Pons (tissue), 1 donor: ENCODE results near the gene UBLCP1.
"Not testable (repeated sequence)": the region's sequence is repeated elsewhere in the genome, so short reads cannot be mapped to it uniquely, and the experiment has no call there.

Experiments used
- DNase-seq: peaks from one replicate; pipeline ENCODE4 v3.0.0-alpha.2; 2016; ENCODE audit warnings: low spot score

Gene UBLCP1

DNA sequence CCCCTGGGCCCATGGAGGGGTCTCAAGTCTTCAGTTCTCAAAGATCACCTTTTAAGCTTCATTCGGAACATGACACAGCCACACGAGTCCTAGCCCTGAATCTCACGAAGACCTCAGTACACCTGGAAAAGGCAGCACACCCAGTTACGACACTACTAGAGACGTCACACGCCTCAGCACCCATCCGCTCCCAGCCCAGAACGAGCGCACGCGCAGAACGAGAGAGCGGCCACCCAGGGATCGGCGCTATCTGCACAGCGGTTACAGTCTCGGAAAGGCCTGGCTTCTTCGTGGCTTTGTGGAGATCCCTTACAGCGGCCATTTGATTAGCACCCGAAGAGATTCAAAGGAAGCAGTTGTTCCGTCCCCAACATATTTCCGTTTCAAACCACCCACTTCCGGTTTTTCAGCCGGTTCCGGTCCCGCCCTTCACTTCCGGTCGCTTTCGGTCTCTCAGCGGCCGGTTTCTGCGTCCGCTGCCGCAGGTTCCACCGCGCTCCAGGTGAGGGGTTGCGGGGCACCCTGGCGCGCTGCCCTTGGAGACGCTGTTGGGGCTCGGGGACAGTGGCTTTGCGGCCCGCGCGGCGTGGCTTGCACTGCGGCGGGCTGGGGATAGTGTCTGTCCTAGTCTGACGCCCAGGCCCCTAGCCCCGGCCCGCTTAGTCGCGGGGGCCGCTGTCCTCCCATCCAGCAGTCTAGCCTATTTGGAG lies at the start of gene UBLCP1:
TSS of gene UBLCP1 (plus strand) at position 432 of the 710 bp plus-strand sequence. CDS start 5,626 bp downstream, outside the sequence.
- peak; percentile 79 for DNase-seq

- no peak for DNase-seq
Observed at GRCh38 chr5:159214486-159215271, 48.4 kb upstream of the UBLCP1 start.

- no peak for DNase-seq
Observed at GRCh38 chr5:159215886-159216285, 47.2 kb upstream of the UBLCP1 start.

- DNase-seq: no peak
Observed at GRCh38 chr5:159216454-159216853, 46.6 kb upstream of the UBLCP1 start.

GRCh38 chr5:159217236-159217635 lies 45.9 kb upstream of the UBLCP1 start:
- DNase-seq: no peak

DNA sequence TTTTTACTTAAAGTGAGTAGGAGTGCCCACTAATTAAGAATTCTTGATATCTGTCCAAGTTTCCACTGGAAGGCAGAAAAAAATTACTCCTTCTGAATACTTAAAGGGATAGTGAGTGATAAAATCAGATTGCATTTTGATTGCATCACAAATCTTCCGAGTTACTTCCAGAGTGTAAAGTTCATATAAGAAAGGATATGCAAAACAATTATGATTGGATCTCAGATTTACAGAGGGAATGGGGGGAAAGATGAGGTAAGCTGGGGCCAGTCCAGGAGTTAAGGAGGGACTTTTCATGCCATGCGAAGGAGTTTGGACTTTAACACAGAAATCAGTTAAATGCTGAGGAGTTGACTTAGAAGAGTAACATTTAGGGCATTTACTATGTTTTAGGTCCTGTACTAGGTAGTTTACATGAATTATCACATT lies 44.5 kb upstream of the UBLCP1 start:
- no peak for DNase-seq

GRCh38 chr5:159220206-159220605 lies 42.9 kb upstream of the UBLCP1 start:
- DNase-seq: no peak

DNA sequence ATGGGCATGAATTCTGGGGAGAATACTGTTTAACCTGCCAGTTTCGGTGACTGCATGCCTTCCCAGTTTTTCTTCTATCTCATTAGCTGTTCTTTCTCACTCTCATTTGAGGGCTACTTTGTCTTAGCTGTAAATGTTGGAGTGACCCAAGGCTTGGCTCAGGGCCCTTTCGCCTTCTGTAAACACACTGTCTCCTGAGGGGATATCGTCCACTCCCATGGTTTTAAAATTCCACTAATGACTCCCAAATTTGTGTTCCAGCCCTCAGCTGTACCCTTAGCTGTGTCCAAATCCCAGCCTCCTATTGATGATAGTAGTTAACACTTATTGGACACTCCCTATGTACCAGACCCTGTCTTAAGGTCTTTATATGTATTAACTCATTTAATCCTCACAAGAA lies 39.6 kb upstream of the UBLCP1 start:
- DNase-seq: no peak

DNA sequence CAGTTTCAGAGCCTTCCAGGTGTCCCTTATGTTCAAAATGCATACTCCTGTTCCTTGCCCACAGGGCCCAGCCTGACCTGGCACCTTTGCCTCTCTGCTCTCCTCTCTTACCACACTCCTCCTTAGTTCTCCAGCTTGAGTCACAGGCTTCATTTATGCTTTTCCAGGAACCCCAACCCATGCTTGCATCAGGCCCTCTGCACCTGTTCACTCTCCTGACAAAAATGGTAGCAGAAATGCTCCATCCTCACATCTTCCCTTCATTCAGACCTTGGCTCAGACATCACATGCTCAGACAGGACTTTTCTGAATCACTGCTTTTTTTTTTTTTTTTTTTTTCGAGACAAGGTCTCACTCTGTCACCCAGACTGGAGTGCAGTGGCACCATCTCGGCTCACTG lies 38.6 kb upstream of the UBLCP1 start:
- DNase-seq: no peak

DNA sequence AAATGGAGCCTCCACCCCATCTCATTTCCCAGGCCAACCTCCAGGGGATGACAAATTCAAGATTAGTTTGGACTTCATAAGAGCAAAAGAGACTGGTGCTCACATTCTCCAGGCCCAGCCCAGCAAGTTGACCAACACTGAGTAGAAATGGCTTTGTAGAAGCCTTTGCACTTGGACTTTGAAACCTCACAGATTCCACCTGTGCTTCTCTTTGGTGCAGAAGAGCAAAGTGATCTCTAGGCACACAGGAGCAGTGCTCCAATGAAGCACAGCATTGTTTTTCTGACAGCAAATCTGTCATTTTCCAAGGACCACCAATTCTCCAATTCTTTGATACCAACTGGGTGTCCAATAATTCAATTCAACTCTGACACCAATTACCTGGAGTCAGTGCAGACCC lies 36.6 kb upstream of the UBLCP1 start:
- no peak for DNase-seq

DNA sequence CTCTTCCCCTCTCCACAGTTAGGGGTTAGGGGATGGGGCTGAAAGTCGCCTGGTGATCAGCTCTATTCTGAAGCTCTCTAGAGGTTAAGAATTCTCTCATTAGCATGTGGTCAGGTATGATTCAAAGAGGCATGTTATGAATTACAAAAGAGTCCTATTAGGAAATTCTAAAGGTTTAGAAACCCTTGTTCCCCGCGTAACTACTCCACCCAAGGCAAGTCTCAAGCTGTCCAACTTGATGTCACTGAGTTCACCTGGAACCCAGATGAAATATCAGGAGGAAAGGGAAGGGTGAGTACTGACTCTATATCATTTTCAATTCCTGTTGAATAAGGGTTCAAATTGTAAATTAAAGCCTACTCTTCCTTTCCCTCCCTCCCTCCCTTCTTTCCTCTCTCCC lies 35.6 kb upstream of the UBLCP1 start:
- DNase-seq: no peak

GRCh38 chr5:159228097-159228496 lies 35.0 kb upstream of the UBLCP1 start:
- DNase-seq: not testable (repeated sequence)

- DNase-seq: no peak
Observed at GRCh38 chr5:159230657-159231056, 32.4 kb upstream of the UBLCP1 start.

GRCh38 chr5:159231167-159231566 lies 31.9 kb upstream of the UBLCP1 start:
- DNase-seq: no peak

DNA sequence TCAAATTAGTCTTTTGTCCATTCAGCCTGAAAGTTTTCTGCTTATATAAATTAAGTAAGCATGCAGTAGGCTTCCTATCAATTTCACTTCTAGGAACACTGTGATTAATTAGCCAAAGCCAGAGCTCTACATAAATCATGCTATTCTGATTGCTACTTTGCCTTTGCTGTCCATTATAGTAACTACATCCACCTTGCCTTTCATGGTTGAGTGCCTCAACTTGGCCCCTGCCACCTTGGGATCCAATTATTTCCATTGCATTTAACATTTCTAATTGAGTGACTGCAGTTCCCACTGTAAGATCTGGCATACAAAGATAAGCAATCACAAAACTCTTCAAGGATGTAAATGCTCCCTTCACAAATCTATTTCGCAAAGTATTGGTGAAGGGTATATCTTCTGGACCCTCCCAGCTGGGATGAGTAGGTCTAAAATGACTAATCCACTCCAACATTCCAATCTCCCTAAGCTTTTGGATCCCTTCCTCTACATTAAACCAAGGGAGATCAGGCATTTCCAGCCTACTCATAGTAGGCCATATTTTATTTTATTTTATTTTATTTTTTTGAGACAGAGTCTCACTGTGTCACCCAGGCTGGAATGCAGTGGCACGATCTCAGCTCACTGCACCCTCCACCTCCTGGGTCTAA lies 27.1 kb upstream of the UBLCP1 start:
- DNase-seq: not testable (repeated sequence)

DNA sequence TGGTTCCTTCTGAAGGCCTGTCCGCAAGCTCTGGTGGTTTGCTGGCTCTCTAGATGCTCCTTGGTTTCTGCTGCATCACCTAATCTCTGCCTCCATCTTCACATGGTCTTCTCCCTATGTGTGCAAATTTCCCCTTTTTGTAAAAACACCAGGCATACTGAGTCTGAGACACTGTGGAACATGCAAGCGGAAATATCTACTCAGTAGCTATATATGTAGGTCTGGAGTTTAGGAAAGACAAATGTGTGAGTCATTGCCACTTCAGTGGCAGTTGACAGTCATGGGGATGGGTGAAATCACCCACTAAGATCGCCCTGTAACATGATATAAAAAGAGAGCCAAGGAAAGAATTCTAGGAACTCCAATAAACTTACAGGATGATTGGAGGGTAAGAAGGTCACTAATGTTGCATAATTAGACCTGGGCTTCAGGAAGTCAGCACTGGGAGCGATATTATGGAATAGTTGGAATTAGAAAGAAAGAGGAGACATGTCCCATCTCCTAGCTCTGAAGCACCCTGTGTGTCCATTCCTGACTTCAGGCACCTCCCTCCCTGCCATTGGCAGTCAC lies 22.7 kb upstream of the UBLCP1 start:
- no peak for DNase-seq

DNA sequence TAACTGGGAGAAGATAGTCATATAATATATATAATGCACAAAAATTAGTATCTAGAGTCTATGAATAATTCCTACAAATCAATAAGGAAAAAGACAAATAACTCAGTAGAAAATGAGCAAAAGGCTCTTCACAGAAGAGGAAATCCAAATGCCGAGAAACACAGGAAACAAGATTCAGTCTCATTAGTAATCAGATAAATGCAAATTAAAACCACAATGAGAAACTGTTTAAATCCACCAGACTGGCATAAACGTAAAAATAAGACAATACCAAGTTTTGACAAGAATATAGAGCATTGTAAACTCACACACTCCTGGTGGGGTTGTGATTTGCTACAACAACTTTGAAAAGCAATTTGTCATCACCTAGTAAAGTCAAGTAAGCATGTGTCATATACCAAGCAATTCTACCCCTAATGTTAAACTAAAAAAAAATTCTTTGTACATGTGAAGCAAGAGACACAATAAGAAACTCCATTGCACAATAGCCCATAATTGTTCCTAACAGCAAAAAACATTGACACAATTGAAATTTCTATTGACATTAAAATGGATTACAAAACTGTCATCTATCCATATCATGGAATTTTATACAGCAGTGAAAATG lies 21.0 kb upstream of the UBLCP1 start:
- no peak for DNase-seq

- no peak for DNase-seq
Observed at GRCh38 chr5:159242656-159243055, 20.4 kb upstream of the UBLCP1 start.

DNA sequence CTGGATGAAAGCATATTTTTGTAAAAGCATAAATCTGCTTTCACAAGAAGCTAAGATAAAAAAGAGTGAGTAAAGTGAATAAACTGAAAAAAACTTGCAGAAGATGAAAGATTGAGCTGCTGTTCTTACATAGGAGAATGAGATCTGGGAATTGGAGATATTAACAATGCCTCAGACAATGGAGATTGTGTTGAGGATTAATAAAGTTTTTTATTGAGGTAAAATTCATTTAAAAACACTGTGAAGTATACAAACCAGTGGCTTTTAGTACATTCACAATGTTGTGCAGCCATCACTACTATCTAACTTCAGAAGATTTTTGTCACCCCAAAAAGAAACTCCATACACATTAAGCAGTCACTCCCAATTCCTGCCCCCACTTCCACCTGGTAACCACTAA lies 19.7 kb upstream of the UBLCP1 start:
- no peak for DNase-seq

GRCh38 chr5:159244163-159244562 lies 18.9 kb upstream of the UBLCP1 start:
- DNase-seq: no peak

DNA sequence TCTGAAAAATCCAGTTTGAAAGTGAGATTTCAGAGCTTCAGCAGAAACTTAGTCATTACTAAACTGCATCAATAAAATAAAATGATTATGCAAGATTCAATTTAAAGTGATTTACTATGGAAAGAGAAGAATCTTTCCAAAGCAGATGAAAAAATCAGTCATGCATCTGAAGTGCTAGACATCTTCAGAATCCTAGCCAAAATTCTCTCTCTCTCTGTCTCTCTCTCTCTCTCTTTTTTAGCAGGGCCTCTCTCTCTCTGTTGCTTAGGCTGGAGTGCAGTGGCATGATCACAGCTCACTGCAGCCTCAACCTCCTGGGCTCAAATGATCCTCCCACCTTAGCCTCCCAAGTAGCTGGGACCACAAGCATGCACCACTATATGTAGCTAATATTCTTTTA lies 18.2 kb upstream of the UBLCP1 start:
- no peak for DNase-seq

GRCh38 chr5:159249158-159249557 lies 13.9 kb upstream of the UBLCP1 start:
- no peak for DNase-seq
